GM20000 (cell line): ENCODE measurements around the gene ISYNA1.

ENCODE experiments used
- DNase-seq: peaks from one replicate; pipeline ENCODE4 v3.0.0; 2012; ENCODE audit warnings: low spot score
- TF ChIP-seq, protein P1 (sequence below): IDR thresholded peaks from 2 replicates; pipeline ENCODE4 v1.5.1; 2012; ENCODE audit warnings: mild to moderate bottlenecking, control low read depth; ENCODE audit errors: extremely low read depth, missing control alignments

The ISYNA1 gene

GRCh38 chr19:18418483-18419194 lies 19.3 kb downstream of the ISYNA1 start:
- DNase-seq, result peak; percentile 45
- TF ChIP-seq, protein P1, sequence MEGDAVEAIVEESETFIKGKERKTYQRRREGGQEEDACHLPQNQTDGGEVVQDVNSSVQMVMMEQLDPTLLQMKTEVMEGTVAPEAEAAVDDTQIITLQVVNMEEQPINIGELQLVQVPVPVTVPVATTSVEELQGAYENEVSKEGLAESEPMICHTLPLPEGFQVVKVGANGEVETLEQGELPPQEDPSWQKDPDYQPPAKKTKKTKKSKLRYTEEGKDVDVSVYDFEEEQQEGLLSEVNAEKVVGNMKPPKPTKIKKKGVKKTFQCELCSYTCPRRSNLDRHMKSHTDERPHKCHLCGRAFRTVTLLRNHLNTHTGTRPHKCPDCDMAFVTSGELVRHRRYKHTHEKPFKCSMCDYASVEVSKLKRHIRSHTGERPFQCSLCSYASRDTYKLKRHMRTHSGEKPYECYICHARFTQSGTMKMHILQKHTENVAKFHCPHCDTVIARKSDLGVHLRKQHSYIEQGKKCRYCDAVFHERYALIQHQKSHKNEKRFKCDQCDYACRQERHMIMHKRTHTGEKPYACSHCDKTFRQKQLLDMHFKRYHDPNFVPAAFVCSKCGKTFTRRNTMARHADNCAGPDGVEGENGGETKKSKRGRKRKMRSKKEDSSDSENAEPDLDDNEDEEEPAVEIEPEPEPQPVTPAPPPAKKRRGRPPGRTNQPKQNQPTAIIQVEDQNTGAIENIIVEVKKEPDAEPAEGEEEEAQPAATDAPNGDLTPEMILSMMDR, result no peak

- DNase-seq, result no peak
- TF ChIP-seq, protein P1, result no peak
Observed at GRCh38 chr19:18418029-18418482, 19.9 kb downstream of the ISYNA1 start.

DNA sequence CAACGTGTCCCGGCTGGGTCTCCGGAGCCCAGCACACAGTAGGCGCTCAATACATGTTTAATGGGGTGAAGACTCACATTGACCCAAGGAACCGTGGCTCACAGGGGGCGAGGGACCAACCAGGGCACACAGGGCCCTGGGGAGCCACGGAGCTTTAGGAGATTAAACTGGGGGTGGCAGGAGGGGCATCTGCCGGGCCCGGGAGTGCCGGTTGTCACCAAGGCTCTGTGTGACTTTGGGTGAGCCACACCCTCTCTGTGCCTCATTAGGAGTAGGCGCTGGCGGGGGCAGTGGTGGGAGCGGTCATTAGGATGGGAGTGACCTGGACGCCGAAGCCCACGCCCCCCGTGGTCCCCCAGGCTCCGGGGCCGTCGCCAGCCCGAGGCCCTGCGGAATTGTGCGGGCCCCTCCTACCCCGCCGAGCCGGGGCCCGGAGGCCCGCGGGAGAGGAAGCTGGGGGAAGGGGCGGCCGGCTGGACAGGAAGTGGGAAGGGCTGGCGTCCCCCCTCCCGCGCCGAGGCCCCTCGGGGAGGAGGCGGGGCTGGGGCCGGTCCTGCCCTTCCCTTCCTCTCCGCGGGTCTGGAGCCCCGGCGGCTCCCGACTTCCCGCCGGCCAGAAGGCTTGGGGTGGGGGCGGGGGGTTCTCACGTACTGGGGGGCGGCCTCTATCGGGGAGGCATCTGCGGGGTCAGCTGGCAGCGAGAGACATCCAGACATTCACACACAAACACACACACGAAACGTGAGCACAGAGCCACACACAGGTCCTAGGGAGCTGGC lies 20.5 kb downstream of the ISYNA1 start:
- DNase-seq, result peak; percentile 83
- TF ChIP-seq, protein P1, result no peak

GRCh38 chr19:18416778-18417249 lies 21.1 kb downstream of the ISYNA1 start:
- peak; percentile 86 for DNase-seq
- TF ChIP-seq, protein P1, result no peak

- no peak for DNase-seq
- TF ChIP-seq, protein P1, result no peak
Observed at GRCh38 chr19:18415178-18415867, 22.6 kb downstream of the ISYNA1 start.

DNA sequence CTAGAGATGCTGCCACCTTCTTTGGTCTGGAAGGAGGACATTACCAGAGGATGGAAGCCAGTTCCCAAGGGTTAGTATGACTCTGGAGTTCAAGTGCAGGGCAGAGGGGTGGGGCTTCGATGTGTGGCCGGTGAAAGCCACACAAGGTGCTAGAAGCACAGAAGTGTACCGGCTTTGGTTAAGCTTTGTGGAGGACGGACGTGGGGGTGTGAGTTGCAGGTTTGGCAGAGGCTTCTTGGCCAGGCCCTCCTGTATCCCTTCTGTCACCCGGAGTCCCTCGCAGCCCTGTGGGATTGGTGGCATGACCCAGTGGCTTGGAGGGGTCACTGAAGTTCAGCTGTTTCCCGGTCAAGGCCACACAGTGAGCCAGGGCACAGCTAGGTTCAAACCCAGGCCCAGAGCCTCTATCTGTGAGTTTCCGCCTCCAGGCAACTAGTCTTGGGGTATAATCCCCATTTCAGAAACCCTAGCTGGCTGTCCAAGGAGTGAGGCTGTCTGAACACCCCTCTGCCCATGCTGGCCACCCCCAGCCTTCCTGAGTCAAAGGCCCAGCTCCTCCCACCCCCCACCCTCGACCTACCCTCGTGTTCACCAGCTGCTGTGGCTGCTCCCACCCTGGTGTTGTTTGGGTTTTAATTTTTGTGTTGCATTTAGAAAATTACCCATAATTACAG lies 23.3 kb downstream of the ISYNA1 start:
- DNase-seq, result no peak
- TF ChIP-seq, protein P1, result no peak
